ENCODE data around the gene TOX4. TPM values are rescaled to one million over a fixed set of nuclear protein-coding genes. Genes with fewer than 3 reads are reported as not detected.

Gene TOX4
- total and polyA plus RNA-seq, 9 of the 15 experiments (the other 6 are each of a cell fraction or from before 2014, with no cell fraction given) = 9.9 to 76.5 (median 41.0) TPM

- TF ChIP-seq ZFP91 (CRISPR knock-in tag; IDR thresholded peaks at IDR 0.05) (no peak), E4F1 (CRISPR knock-in tag; IDR thresholded peaks at IDR 0.05; ENCODE audit: borderline replicate concordance) (no peak), CBFA2T3 (IDR thresholded peaks at IDR 0.05) (peak; percentile 20; the same call in 1 of the 2 replicates), SMAD4 (CRISPR knock-in tag; conservative IDR thresholded peaks at IDR 0.05) (no peak), NONO (IDR thresholded peaks at IDR 0.05; ENCODE audit: low read depth in 2 of 2, low read length in 1 of 2) (peak in 1 of 2 experiments; percentile 97; a peak in 2 of 4 replicates)
Measured at GRCh38 chr14:21476523-21476924, 471 bp upstream of the TOX4 start (continued).

GRCh38 chr14:21486640-21487087 is 9.7 kb downstream of the TOX4 start:
- Histone ChIP-seq H3K27me3 (ENCODE audit: control insufficient read depth in 2 of 2, insufficient read depth in 2 of 2, low read length in 2 of 2) (no peaks in the 10 kb centered on the region), H3K9ac (ENCODE audit: insufficient read depth in 1 of 2, low read depth in 2 of 2, low read length in 2 of 2) (no peak overlapping the region), H4K20me1 (replicated peaks; ENCODE audit: control insufficient read depth, insufficient read depth, low read length) (no peaks in the 10 kb centered on the region), H3K4me1 (replicated peaks in 1 of 2; ENCODE audit: control insufficient read depth in 2 of 2, insufficient read depth in 2 of 2, low read length in 2 of 2) (no peaks in the 10 kb centered on the region; a peak in 1 of 5 replicates), H3K9me1 (ENCODE audit: control insufficient read depth, insufficient read depth, low read length) (no peaks in the 10 kb centered on the region), H2AFZ (ENCODE audit: low read depth, low read length) (no peak overlapping the region), H3K9me3 (replicated peaks; ENCODE audit: control insufficient read depth, insufficient read depth, low read depth, low read length) (no peaks in the 10 kb centered on the region), H3K4me3 (no peak overlapping the region), H3K4me2 (ENCODE audit: insufficient read depth, low read length) (no peak overlapping the region), H3K27ac (ENCODE audit: extremely low read depth, low read depth, low read length) (no peak overlapping the region), H3K36me3 (ENCODE audit: control insufficient read depth, insufficient read depth, low read length) (peaks cover 37% of the 10 kb centered on the region; the same call in 2 of the 3 replicates), H3K79me2 (ENCODE audit: control insufficient read depth, insufficient read depth, low read length) (no peaks in the 10 kb centered on the region; the same call in 2 of the 3 replicates)
- ChIA-PET POLR2A (no interaction called here), CTCF (ENCODE audit: low intra/inter-chr PET ratio) (no interaction called here)
- BruUV-seq (replicated peaks) = no TSS peak
- WGBS (ENCODE audit: insufficient coverage, low coverage, missing lambda C conversion rate) = 80% methylated on average over 1 of the region's 1 CpG
- intact Hi-C loops (cut with micrococcal nuclease) (no loop called here), in situ Hi-C loops (cut with MboI) (no loop called here)
- no peak for ATAC-seq
- TF ChIP-seq ZFX (CRISPR knock-in tag; IDR thresholded peaks at IDR 0.05) (no peak), IFI16 (CRISPR knock-in tag; IDR thresholded peaks at IDR 0.05) (no peak), ADNP (tag; IDR thresholded peaks at IDR 0.05) (no peak), E2F8 (IDR thresholded peaks at IDR 0.05; ENCODE audit: low read depth, partially characterized antibody) (no peak), PURB (CRISPR knock-in tag; IDR thresholded peaks at IDR 0.05; ENCODE audit: low read depth) (no peak), RUNX1 (IDR thresholded peaks at IDR 0.05; ENCODE audit: low read depth) (no peak), RBBP5 (IDR thresholded peaks at IDR 0.05; ENCODE audit: borderline replicate concordance, insufficient read depth, low read length, poor library complexity, severe bottlenecking) (no peak), ZNF212 (CRISPR knock-in tag; IDR thresholded peaks at IDR 0.05) (no peak), STAG1 (CRISPR knock-in tag; IDR thresholded peaks at IDR 0.05; ENCODE audit: borderline replicate concordance) (no peak)
- no peak for DNase-seq (ENCODE audit: extremely low read depth in 1 of 4, low spot score in 3 of 4)
- FAIRE-seq = no peak
